ENCODE results near the gene ZNF32.
"Not testable (repeated sequence)": the region's sequence is repeated elsewhere in the genome, so short reads cannot be mapped to it uniquely, and the experiment has no call there.

ZNF32 gene

GRCh38 chr10:43680035-43680434 is 31.4 kb upstream of the ZNF32 start:
- no peak for DNase-seq (ENCODE audit: low read depth)

- no peak for DNase-seq (ENCODE audit: low read depth)
Measured at GRCh38 chr10:43679509-43679908, 30.8 kb upstream of the ZNF32 start.

GRCh38 chr10:43678654-43679053 is 30.0 kb upstream of the ZNF32 start:
- DNase-seq (ENCODE audit: low read depth): no peak

DNA sequence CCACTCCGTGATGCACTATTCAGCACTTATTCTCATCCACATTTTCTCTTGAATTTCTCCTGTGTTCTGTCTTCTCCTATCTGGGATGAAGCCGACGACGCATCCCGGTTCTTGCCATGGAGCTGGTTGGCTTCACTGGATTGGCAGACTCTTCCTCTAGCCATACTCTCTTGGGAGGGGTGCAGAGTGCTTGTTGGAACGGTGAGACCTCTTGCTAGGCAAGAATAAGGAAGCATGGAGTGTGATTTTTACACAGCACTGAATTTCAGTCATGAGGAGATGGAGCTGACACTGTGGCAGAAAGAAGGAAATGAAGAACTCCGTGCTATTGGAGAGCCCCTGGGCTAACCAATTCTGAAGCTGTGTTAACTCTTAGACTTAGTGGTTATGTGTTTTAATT is 28.2 kb upstream of the ZNF32 start:
- DNase-seq (ENCODE audit: low read depth): no peak

- DNase-seq (ENCODE audit: low read depth): no peak
Measured at GRCh38 chr10:43676331-43676730, 27.6 kb upstream of the ZNF32 start.

- DNase-seq (ENCODE audit: low read depth): no peak
Measured at GRCh38 chr10:43674553-43675210, 26.0 kb upstream of the ZNF32 start.

- DNase-seq (ENCODE audit: low read depth): no peak
Measured at GRCh38 chr10:43673471-43673870, 24.8 kb upstream of the ZNF32 start.

DNA sequence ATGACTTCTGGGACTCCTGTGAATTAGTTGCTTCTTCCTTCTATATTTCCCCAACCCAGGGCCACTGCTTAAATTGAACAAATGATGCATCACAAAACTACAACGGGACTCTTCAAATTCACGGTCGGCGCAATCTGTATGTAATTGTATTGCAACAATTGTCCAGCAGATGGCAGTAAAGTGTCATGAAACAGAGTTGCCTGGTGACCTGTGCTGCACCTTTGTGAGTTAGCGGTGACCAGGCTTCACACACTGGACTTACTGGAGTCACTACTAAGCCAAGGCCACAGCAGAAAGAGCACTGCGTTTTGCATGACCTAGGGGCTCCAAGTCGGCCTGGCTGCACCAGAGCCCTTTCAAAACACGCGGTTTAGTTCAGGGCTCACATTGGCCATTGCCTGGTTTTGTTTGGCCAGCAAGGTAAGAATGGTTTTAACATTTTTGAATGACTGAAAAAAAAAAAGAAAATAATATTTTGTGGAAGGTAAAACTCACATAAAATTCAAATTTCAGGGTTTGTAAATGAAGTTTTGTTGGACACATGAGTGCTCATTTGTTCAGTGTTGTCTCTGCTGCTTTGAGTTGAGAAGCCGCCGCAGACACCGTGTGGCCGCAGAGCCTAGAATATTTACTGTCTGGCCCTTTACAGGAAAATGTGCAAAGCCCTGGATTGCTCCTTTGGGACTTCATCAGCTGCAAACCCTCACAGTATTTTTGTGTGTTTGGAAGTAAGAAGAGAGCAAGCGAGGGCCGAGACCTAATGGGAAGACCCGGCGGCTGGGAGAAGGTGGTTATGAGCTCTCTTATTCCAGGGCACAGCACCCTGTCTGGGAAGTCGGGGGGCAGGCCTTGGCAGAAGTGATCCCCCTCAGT is 23.2 kb upstream of the ZNF32 start:
- DNase-seq (ENCODE audit: low read depth): no peak

DNA sequence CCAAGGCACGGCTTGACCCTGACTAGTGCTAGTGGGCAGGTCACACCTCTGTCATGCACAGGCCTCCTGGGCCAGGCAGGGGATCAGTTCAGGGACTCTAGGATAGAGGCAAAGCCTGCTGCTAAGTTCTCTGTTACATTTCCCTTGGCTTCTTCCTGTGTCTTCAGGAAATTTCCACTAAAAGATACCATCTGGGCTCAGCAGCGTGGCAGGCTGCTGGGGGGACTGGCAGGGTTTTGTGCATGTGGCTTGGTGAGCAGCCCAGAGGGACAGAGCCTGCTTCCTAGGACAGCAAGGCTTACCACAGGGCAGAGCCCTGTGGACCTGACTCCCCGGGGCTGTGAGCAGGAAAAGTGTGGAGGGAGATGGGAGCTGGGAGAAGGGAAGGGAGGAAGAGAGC is 20.7 kb upstream of the ZNF32 start:
- no peak for DNase-seq (ENCODE audit: low read depth)

- no peak for DNase-seq (ENCODE audit: low read depth)
Measured at GRCh38 chr10:43667761-43668386, 19.2 kb upstream of the ZNF32 start.

DNA sequence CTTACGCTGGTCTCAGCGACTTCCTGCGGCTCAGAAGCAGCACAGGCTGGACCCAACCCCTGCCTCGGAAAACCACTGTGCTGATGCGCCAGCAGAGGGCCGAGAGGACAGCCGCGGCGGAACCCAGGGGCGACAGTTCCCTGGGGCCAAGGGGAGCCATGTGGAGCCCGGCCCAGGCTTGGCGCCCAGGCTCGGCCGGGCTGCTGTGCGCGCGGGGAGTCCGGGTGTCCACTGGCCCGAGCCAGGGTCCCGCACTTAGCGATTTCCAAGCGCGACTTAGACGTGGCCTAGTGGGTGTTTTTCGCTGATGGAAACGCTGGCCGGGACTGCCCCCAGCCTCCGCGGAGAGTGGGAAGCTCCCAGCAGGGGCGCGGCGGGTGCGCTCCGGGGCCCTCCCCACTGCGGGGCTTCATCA is 18.6 kb upstream of the ZNF32 start:
- no peak for DNase-seq (ENCODE audit: low read depth)

DNA sequence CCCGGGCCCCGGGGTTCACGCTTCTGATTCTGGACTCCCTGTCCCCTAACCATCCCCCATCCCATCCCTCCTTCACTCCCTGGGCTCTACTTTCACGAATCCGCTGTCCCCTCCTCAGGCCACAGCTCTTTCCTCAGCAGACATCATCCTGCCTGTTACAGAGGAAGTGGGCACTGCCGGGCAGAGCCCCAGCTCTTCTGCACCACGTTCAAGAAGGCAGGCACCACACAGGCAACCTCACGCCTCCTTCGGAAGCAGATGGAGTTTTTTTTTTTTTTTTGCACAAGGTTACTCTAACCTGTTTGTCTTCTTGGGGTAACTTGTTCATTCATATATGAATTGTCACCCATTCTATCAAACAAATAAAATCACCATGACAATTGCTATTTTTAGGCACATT is 17.9 kb upstream of the ZNF32 start:
- no peak for DNase-seq (ENCODE audit: low read depth)

DNA sequence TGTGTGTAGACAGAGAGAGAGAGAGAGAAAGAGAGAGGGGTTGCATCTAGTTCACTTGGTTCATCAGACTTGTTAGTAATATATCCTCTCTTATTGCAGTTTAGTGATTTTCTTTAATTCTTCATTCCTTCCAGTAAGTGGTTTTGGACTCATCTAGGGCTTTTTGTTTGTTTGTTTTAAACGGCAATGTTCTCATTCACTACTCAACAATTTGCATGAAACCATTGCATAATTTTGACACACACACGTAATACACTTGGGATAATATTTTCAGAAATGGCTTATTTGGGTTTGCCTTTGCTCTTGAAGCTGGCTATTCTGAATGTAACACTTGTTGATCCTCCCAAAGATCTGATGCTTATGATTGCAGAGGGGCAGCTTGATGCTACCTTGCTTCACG is 16.4 kb upstream of the ZNF32 start:
- DNase-seq (ENCODE audit: low read depth): no peak

DNA sequence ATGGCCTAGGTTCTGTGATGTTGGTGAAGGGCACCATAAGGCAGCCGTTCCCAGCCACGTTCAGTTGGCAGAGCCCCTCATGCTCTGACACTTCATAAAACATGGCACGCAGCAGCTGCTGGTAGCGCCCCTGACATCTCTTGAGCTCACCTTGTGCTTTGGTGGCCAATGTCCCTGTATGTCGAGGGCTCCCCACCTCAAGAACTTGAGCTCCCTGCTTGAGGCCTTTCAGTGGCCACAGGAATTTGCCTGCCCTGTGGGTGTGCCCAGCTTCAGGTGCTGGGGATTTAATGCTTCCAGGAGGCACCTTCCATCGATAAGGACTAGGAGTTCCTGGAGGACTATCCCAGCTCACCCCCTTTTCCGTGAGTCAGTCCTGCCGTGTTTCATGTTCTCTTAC is 9.5 kb upstream of the ZNF32 start:
- DNase-seq (ENCODE audit: low read depth): no peak

DNA sequence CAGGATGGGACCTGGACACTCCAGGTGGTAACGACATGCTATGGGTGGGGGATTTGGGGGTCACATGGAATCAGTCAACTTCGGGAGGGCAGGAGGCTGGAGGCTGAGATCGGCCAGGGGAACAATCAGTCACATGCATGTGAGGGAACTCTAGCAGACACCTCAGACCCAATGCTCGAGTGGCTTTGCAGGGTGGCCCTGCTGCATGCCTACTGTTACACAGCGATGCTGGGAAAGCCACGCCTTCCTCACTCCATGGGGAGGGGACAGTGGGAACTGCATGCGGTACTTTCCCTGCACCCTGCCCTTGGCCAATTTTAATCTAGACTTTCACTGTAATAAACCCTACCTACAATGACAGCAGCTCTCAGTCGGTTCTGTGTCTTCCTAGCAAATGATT is 6.6 kb upstream of the ZNF32 start:
- no peak for DNase-seq (ENCODE audit: low read depth)

GRCh38 chr10:43653746-43654145 is 5.1 kb upstream of the ZNF32 start:
- DNase-seq (ENCODE audit: low read depth): no peak

DNA sequence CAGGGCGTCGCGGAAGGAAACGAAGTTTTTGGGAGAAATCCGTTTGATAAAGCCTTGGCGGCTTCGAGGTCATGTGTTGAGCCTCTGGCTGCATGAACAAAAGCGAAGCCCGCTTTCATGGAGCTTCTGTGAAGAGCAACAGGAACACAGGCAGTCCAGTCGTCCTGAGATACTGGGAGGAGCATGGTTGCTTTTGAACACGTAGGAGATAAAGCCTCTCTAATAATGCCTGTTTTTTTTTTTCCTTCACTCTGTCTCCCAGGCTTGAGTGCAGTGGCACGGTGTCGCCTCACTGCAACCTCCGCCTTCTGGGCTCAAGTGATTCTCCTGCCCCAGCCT is 473 bp upstream of the ZNF32 start:
- DNase-seq (ENCODE audit: low read depth): no peak

DNA sequence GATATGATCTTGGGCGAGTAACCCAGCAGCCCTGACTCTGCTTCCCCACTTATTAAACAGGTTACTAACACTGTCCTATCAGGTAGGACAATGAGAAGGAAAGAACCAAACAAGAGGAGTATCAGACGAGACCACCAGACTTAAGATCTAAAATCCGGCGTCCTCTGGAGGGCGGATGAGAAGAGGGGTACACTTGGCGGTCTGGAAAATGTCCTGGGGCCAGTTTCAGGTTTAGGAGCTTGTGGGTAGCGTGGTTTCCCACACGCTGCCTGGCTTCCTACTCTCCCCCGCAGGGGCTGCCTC is 635 bp downstream of the ZNF32 start:
- no peak for DNase-seq (ENCODE audit: low read depth)

DNA sequence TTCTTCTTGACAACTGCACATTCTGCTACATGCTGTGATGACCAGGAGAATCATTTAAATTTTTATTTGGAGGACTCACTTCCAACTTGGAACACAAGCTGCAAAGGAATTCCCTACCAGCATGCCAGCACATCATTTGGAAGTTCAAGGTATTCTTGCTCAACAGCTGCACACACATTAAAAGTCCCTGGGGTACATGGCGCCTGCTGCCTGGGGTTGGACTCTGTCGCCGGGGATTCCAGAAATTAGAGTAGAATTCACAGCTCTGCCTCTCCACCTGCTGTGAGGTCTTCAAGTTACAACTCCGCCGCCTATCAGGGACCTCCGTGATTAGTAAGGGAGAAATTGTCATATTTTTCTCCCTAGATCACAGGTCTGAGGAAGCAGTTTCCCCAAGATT is 1.1 kb downstream of the ZNF32 start:
- DNase-seq (ENCODE audit: low read depth): no peak

DNA sequence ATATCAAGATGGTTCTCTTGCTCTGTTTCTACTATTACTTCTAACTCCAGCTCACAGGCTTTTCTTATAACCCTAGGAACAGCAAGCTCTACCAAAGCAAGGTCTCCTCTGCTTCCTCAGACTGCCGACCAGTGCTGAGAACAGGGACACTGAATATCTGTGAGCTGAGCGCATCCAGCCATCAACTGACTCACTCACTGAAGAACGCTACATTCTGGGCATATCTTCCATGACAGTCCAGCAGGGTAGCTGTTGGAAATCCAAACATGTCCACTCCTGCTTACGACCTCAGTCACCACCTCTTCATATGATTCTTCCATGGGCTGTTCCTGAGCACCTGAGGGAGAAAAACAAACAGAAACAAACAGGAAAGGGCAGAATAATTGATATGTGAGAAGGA is 2.8 kb downstream of the ZNF32 start:
- DNase-seq (ENCODE audit: low read depth): no peak

GRCh38 chr10:43644252-43644651 is 4.4 kb downstream of the ZNF32 start:
- DNase-seq (ENCODE audit: low read depth): no peak

DNA sequence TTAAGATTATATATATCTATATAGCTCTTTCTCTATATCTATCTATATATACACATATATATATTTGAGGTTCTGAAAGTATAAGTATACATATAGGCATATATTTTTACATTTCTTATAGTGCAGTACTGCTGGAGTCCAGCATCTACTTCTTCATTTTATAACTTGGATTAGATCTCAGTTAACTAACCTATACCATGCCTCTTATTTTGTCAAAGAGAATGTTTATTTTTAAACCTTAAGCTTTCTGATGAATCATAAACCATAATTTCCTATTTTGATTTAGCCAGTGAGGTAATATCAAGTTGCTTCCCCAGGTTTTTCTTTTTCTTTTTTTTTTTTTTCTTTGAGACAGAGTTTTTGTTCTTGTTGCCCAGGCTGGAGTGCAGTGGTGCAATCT is 8.1 kb downstream of the ZNF32 start:
- DNase-seq (ENCODE audit: low read depth): no peak

GRCh38 chr10:43635816-43636215 is 12.9 kb downstream of the ZNF32 start:
- not testable (repeated sequence) for DNase-seq (ENCODE audit: low read depth)

DNA sequence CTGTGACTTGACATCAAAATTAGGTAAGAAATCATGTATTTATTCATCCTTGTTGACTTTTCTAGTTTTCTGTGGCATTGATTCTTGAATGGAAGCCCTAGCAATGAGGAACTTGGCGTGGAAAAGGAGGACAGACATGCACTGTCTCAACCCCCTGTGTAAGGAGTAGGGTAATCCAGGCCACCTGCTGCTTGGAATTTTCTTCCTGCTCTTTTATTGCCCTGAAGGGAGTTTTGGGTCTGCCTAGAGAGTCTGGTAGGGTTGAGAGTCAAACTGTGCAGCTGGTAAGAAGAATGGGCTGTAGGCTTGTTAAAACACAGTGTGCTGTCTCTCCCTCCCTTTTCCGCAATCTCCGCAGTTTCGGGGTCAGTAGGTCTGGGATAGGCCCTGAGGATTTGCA is 19.7 kb downstream of the ZNF32 start:
- DNase-seq (ENCODE audit: low read depth): no peak
